ENCODE measurements around the gene KCNK1. TPM values are rescaled to one million over a fixed set of nuclear protein-coding genes. Genes with fewer than 3 reads are reported as not detected.

The KCNK1 gene
- total and polyA plus RNA-seq, 2 experiments from 2014 or later, result 1.8 to 8.5 TPM

- no peak for TF ChIP-seq CTCF (IDR thresholded peaks at IDR 0.05; ENCODE audit: low read depth, low read length)
Measured at GRCh38 chr1:233586301-233586700, 27.6 kb upstream of the KCNK1 start.

GRCh38 chr1:233587196-233587595, 26.7 kb upstream of the KCNK1 start:
- H3K4me1 ChIP-seq (ENCODE audit: low read depth), result no peaks in the 10 kb centered on the region
- no peak for DNase-seq (ENCODE audit: low read depth in 1 of 2, low spot score in 1 of 2)
- no peaks in the 10 kb centered on the region for H3K36me3 ChIP-seq
- no peaks in the 10 kb centered on the region for H3K27me3 ChIP-seq
- no peak overlapping the region for H3K4me3 ChIP-seq
- H3K27ac ChIP-seq, result no peak overlapping the region
- no peaks in the 10 kb centered on the region for H3K9me3 ChIP-seq (ENCODE audit: low read depth)
- no peak for TF ChIP-seq CTCF (IDR thresholded peaks at IDR 0.05; ENCODE audit: low read depth, low read length)

More at GRCh38 chr1:233586301-233586700, 27.6 kb upstream of the KCNK1 start:
- DNase-seq (ENCODE audit: low read depth in 1 of 2, low spot score in 1 of 2), result no peak
- H3K4me1 ChIP-seq (ENCODE audit: low read depth), result no peaks in the 10 kb centered on the region
- H3K4me3 ChIP-seq, result no peak overlapping the region
- H3K9me3 ChIP-seq (ENCODE audit: low read depth), result no peaks in the 10 kb centered on the region
- H3K27me3 ChIP-seq, result no peaks in the 10 kb centered on the region
- no peaks in the 10 kb centered on the region for H3K36me3 ChIP-seq
- no peak overlapping the region for H3K27ac ChIP-seq

GRCh38 chr1:233587958-233588799, 25.7 kb upstream of the KCNK1 start:
- DNase-seq (ENCODE audit: low read depth in 1 of 2, low spot score in 1 of 2), result peak in 1 of 2 donors; percentile 9

GRCh38 chr1:233597489-233597901, 16.4 kb upstream of the KCNK1 start:
- Histone ChIP-seq H3K27me3 (no peaks in the 10 kb centered on the region), H3K4me1 (ENCODE audit: low read depth) (no peaks in the 10 kb centered on the region), H3K4me3 (no peak overlapping the region), H3K9me3 (ENCODE audit: low read depth) (no peaks in the 10 kb centered on the region), H3K27ac (no peak overlapping the region), H3K36me3 (no peaks in the 10 kb centered on the region)
- TF ChIP-seq CTCF (IDR thresholded peaks at IDR 0.05; ENCODE audit: low read depth, low read length), result no peak
- peak in 1 of 2 donors; percentile 46 for DNase-seq (ENCODE audit: low read depth in 1 of 2, low spot score in 1 of 2)

More at GRCh38 chr1:233587958-233588799, 25.7 kb upstream of the KCNK1 start:
- Histone ChIP-seq H3K36me3 (no peaks in the 10 kb centered on the region), H3K9me3 (ENCODE audit: low read depth) (no peaks in the 10 kb centered on the region), H3K27me3 (no peaks in the 10 kb centered on the region), H3K4me3 (no peak overlapping the region), H3K27ac (no peak overlapping the region), H3K4me1 (ENCODE audit: low read depth) (no peaks in the 10 kb centered on the region)
- TF ChIP-seq CTCF (IDR thresholded peaks at IDR 0.05; ENCODE audit: low read depth, low read length), result no peak

GRCh38 chr1:233598891-233599541, 14.9 kb upstream of the KCNK1 start:
- H3K27me3 ChIP-seq, result no peaks in the 10 kb centered on the region
- H3K4me3 ChIP-seq, result no peak overlapping the region
- no peak for TF ChIP-seq CTCF (IDR thresholded peaks at IDR 0.05; ENCODE audit: low read depth, low read length)
- H3K36me3 ChIP-seq, result no peaks in the 10 kb centered on the region
- no peaks in the 10 kb centered on the region for H3K4me1 ChIP-seq (ENCODE audit: low read depth)
- no peak for DNase-seq (ENCODE audit: low read depth in 1 of 2, low spot score in 1 of 2)
- H3K9me3 ChIP-seq (ENCODE audit: low read depth), result no peaks in the 10 kb centered on the region
- H3K27ac ChIP-seq, result no peak overlapping the region

Measured in cardiac muscle cell (in vitro differentiated cells and primary cell).